Neuron (in vitro differentiated cells): ENCODE results near the gene SIRT4.
"Not testable (repeated sequence)": the region's sequence is repeated elsewhere in the genome, so short reads cannot be mapped to it uniquely, and the experiment has no call there.

Experiments used
- H2AFZ ChIP-seq: one replicate; pipeline ENCODE4 v1.6.1; 2013; ENCODE audit warnings: low read depth, mild to moderate bottlenecking, inconsistent platforms, low read length, moderate library complexity
- H3K27me3 ChIP-seq: one replicate; pipeline ENCODE4 v1.6.1; 2013; ENCODE audit warnings: low read length; ENCODE audit not compliant: insufficient read depth
- H3K36me3 ChIP-seq: one replicate; pipeline ENCODE4 v1.6.1; 2013; ENCODE audit warnings: low read length; ENCODE audit not compliant: insufficient read depth
- H3K4me1 ChIP-seq: one replicate; pipeline ENCODE4 v1.6.1; 2013; ENCODE audit warnings: low read length; ENCODE audit not compliant: insufficient read depth
- H3K4me3 ChIP-seq: 2 replicates; pipeline ENCODE4 v1.5.1; 2013; ENCODE audit warnings: mild to moderate bottlenecking, low read length, moderate library complexity
- H3K9me3 ChIP-seq: one replicate; pipeline ENCODE4 v1.6.1; 2013; ENCODE audit warnings: low read length

SIRT4 gene

GRCh38 chr12:120335447-120335846, 33.3 kb downstream of the SIRT4 start:
- H3K4me3 ChIP-seq, H3K36me3 ChIP-seq: not testable (repeated sequence)
- H3K9me3 ChIP-seq, result peaks cover 12% of the 10 kb centered on the region

GRCh38 chr12:120336392-120336791, 34.3 kb downstream of the SIRT4 start:
- not testable (repeated sequence) for H2AFZ ChIP-seq, H3K4me3 ChIP-seq, H3K4me1 ChIP-seq, H3K36me3 ChIP-seq, H3K27me3 ChIP-seq
- H3K9me3 ChIP-seq, result peaks cover 12% of the 10 kb centered on the region

More at GRCh38 chr12:120335447-120335846, 33.3 kb downstream of the SIRT4 start:
- not testable (repeated sequence) for H3K27me3 ChIP-seq, H2AFZ ChIP-seq, H3K4me1 ChIP-seq

GRCh38 chr12:120337730-120338129, 35.6 kb downstream of the SIRT4 start:
- Histone ChIP-seq H3K27me3 (no peaks in the 10 kb centered on the region), H3K4me3 (no peak overlapping the region), H3K36me3 (no peaks in the 10 kb centered on the region), H3K9me3 (peaks cover 12% of the 10 kb centered on the region), H3K4me1 (no peaks in the 10 kb centered on the region), H2AFZ (no peak overlapping the region)

GRCh38 chr12:120339256-120339655, 37.1 kb downstream of the SIRT4 start:
- no peaks in the 10 kb centered on the region for H3K4me1 ChIP-seq
- peaks cover 12% of the 10 kb centered on the region for H3K9me3 ChIP-seq
- H3K4me3 ChIP-seq, result no peak overlapping the region
- no peaks in the 10 kb centered on the region for H3K27me3 ChIP-seq
- no peak overlapping the region for H2AFZ ChIP-seq
- H3K36me3 ChIP-seq, result peaks cover 14% of the 10 kb centered on the region

- Histone ChIP-seq H2AFZ (no peak overlapping the region), H3K4me3 (no peak overlapping the region), H3K27me3 (no peaks in the 10 kb centered on the region), H3K9me3 (no peaks in the 10 kb centered on the region), H3K36me3 (peaks cover 42% of the 10 kb centered on the region), H3K4me1 (no peaks in the 10 kb centered on the region)
These were observed 40.3 kb downstream of the SIRT4 start for GRCh38 chr12:120342175-120343038.

GRCh38 chr12:120343039-120343537, 41.0 kb downstream of the SIRT4 start:
- H2AFZ ChIP-seq, result no peak overlapping the region
- H3K27me3 ChIP-seq, result no peaks in the 10 kb centered on the region
- H3K9me3 ChIP-seq, result no peaks in the 10 kb centered on the region
- no peak overlapping the region for H3K4me3 ChIP-seq
- no peaks in the 10 kb centered on the region for H3K4me1 ChIP-seq
- H3K36me3 ChIP-seq, result peaks cover 49% of the 10 kb centered on the region

- Histone ChIP-seq H3K36me3 (peaks cover 54% of the 10 kb centered on the region), H2AFZ (no peak overlapping the region), H3K4me3 (no peak overlapping the region), H3K4me1 (no peaks in the 10 kb centered on the region), H3K9me3 (no peaks in the 10 kb centered on the region), H3K27me3 (no peaks in the 10 kb centered on the region)
These were observed 41.6 kb downstream of the SIRT4 start for GRCh38 chr12:120343692-120344091.

GRCh38 chr12:120346031-120346430, 43.9 kb downstream of the SIRT4 start:
- peaks cover 76% of the 10 kb centered on the region for H3K36me3 ChIP-seq

GRCh38 chr12:120346681-120347080, 44.6 kb downstream of the SIRT4 start:
- peaks cover 80% of the 10 kb centered on the region for H3K36me3 ChIP-seq
- H3K27me3 ChIP-seq, result no peaks in the 10 kb centered on the region
- no peak overlapping the region for H3K4me3 ChIP-seq
- H3K9me3 ChIP-seq, result no peaks in the 10 kb centered on the region
- no peak overlapping the region for H2AFZ ChIP-seq
- H3K4me1 ChIP-seq, result no peaks in the 10 kb centered on the region

More at GRCh38 chr12:120346031-120346430, 43.9 kb downstream of the SIRT4 start:
- no peaks in the 10 kb centered on the region for H3K27me3 ChIP-seq
- no peaks in the 10 kb centered on the region for H3K9me3 ChIP-seq
- no peak overlapping the region for H3K4me3 ChIP-seq
- no peaks in the 10 kb centered on the region for H3K4me1 ChIP-seq
- H2AFZ ChIP-seq, result no peak overlapping the region

- peaks cover 89% of the 10 kb centered on the region for H3K36me3 ChIP-seq
- H3K9me3 ChIP-seq, result no peaks in the 10 kb centered on the region
- no peak overlapping the region for H3K4me3 ChIP-seq
- no peaks in the 10 kb centered on the region for H3K4me1 ChIP-seq
- H2AFZ ChIP-seq, result no peak overlapping the region
- no peaks in the 10 kb centered on the region for H3K27me3 ChIP-seq
These were observed 45.6 kb downstream of the SIRT4 start for GRCh38 chr12:120347766-120348165.

- Histone ChIP-seq H3K4me1 (no peaks in the 10 kb centered on the region), H2AFZ (no peak overlapping the region), H3K4me3 (no peak overlapping the region), H3K27me3 (no peaks in the 10 kb centered on the region), H3K36me3 (peaks cover 87% of the 10 kb centered on the region), H3K9me3 (no peaks in the 10 kb centered on the region)
These were observed 48.6 kb downstream of the SIRT4 start for GRCh38 chr12:120350576-120351350.

- Histone ChIP-seq H2AFZ (no peak overlapping the region), H3K36me3 (peaks cover 90% of the 10 kb centered on the region), H3K4me1 (peaks cover 3% of the 10 kb centered on the region), H3K27me3 (no peaks in the 10 kb centered on the region), H3K9me3 (no peaks in the 10 kb centered on the region), H3K4me3 (no peak overlapping the region)
These were observed 50.0 kb downstream of the SIRT4 start for GRCh38 chr12:120352117-120352516.

- Histone ChIP-seq H3K4me3 (no peak overlapping the region), H3K36me3 (peaks cover 90% of the 10 kb centered on the region), H3K27me3 (no peaks in the 10 kb centered on the region), H3K4me1 (peaks cover 4% of the 10 kb centered on the region), H3K9me3 (no peaks in the 10 kb centered on the region), H2AFZ (no peak overlapping the region)
These were observed 51.0 kb downstream of the SIRT4 start for GRCh38 chr12:120353136-120353535.
